HG03045 (cell line): Measurements from ENCODE around the gene FRZB.

Source experiments
- ATAC-seq: cut with Tn5 transposase; IDR thresholded peaks from one replicate; pipeline ENCODE4 v1.9.1; 2021; ENCODE audit warnings: mild to moderate bottlenecking, moderate library complexity; ENCODE audit not compliant: unreplicated experiment

Gene FRZB

GRCh38 chr2:182804128-182804527 is 62.3 kb downstream of the FRZB start:
- ATAC-seq, result no peak

GRCh38 chr2:182798736-182799135 is 67.7 kb downstream of the FRZB start:
- no peak for ATAC-seq

- ATAC-seq, result no peak
These were observed 74.0 kb downstream of the FRZB start for GRCh38 chr2:182792441-182792840.

- ATAC-seq, result no peak
These were observed 81.7 kb downstream of the FRZB start for GRCh38 chr2:182784777-182785176.

- no peak for ATAC-seq
These were observed 82.3 kb downstream of the FRZB start for GRCh38 chr2:182784058-182784706.
